ENCODE measurements around the gene DAZAP1.
"Not testable (repeated sequence)": the region's sequence is repeated elsewhere in the genome, so short reads cannot be mapped to it uniquely, and the experiment has no call there.

Gene DAZAP1

DNA sequence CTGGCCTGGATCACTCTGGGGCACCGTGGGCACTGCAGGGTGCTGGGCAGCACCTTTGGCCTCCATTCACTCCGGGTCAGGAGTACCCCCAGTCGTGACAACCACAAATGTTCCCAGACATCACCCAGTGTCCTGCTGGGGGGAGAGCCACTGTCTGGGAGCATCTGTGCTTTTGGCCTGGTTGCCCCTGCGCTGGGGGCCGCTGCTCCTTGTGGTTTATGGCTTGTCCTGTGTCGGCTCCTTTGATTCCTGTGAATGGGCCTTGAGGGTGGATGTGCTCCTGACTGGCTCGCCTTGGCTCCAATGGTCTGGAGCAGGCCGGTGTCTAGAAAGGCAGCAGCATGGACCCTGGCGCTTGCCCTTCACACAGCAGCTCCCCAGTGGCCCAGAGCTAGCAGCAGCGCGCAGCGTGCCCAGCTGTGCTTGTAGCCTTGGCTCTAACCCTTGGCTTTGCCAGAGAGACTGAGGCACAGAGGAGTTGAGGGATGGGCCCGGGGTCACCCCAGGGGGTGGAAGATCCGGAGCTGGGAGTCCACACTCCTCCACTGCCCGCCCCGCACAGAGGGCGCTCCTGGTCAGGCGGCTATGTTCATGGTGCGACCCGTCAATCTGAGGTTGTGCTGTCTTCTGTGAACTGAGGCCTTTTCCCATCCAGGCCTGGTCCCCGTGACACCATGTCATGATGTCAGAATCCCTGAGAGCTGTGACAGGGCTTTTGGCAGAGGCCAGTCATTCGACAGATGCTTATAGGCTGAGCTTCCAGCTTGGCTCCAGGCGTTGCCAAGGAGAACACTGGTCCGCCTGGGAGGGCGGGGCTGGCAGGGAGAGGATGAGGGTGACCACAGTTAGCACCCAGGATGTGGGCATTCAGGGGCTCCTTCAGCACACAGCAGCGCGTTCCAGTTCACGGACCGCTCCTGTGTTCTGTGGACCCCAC is 4.1 kb downstream of the DAZAP1 start:
- no peak for DNase-seq

DNA sequence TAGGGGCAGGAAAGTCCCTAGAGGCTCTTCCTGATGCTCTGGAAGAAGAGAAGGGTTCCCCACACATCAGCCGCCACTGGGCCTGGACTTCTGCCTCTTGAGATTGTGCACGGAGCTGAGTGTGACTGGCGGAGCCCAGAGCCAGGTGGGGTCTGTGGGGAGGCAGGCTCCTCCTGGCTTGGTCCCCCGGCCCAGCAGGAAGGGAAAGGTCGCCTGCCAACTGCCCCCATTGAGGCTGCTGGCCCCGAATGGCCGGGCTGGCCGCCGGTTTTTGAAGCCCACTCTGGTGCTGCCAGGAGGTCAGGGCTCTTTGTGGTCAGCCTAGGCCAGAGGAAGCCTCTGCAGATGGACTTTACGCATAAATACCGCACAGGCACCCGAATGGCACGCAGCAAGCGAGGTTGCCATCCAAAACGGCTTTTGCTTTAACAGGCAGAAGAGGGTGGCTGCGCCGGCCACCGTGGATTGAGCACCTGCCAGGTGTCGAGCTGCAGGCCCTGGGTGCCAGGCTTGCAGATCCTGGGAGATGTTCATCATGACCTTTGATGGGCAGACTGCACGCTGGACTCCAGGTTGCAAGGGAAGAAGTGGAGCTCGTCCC is 5.0 kb downstream of the DAZAP1 start:
- DNase-seq: no peak

DNA sequence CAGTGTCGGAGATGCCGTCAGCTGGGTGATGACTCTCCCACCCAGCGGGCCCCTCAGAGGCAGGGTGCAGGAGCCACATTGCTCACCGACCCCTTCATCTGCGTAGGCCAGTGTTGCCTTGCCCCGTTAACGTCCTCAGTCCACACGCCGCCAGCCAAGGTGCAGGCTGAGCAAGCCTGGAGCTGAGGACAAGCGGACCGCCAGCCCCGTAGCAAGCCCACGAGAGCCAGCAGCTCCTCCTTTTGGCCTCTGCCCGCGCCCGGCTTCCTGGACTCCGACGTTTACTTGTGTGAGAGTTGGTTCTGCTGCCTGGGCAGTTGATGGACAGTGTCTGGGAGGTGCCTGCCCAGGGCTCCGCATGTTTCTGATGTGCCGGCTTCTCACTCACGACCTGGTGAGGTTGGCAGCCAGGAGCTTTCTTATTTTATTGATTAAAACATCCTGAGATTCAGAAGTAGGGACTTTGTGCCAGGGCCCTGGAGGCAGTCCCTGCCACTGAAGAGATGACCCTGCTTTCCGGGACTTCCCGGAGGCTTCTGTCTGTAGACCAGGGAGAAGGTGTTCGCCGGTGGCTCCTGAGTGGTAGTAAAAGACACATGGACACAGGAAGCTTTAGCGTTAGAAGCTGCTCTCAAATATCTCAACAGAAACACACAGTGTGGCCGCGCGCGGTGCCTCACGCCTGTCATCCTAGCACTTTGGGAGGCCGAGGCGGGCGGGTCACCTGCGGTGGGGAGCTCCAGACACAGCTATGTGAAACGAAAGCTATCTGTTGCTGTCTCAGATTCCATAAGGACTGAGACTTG is 5.8 kb downstream of the DAZAP1 start:
- no peak for DNase-seq

DNA sequence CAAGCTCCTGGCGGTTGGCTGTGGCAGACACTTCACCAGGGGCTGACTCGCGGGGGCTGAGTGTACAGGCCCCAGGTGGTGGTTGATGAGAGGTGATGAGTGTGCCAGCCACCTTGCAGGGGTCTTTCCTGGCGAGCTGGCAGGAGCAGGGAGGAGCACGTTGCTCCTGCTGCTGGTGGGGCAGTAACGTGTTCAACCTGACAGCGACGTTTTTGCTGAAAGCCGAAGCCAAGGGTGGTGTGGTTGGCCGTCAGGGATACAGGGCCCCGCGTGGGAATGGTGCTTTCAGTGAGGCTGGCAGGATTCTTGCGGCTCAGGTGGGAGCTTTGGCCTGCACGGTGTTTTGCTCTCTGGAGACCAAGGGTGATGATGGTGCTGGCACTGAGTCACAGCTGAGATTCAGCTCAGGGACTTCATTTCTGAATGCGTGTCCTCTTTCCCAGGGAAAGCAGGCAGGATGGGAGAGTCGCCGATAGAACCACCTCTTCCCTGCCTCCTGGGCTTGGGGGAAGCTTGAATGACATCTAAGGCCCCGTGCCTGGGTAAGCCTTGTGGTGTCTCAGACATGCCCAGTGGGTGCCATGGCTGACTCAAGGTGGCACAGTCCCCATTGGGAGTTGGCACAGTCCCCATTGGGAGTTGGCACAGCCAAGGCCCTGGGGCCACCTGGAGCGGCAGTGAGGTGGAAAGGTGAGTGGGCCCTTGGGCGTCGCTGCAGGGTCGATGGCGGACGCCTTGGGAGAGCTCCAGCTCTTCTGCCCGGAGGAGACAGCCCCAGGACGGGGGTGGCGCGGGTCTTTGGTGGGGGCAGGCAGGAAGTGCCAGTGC is 8.8 kb downstream of the DAZAP1 start:
- no peak for DNase-seq

DNA sequence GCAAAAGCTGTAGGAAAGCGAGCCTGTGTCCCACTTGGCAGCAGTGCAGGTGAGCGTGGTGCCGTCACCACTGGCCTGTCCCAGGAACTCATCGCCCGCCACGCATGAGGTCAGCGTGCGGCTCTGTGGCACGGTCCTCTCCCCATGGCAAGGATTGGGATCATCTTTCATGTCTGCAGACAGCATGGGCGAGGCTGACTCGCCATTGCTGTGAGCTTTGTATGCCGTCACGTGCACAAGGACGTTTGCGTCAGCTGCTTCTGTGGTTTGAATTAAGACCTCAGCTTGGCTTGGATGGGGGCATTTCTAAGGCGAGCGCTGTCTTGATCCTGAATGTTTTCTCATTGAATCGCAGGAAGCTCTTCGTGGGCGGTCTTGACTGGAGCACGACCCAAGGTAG is 9.8 kb downstream of the DAZAP1 start:
- no peak for DNase-seq

DNA sequence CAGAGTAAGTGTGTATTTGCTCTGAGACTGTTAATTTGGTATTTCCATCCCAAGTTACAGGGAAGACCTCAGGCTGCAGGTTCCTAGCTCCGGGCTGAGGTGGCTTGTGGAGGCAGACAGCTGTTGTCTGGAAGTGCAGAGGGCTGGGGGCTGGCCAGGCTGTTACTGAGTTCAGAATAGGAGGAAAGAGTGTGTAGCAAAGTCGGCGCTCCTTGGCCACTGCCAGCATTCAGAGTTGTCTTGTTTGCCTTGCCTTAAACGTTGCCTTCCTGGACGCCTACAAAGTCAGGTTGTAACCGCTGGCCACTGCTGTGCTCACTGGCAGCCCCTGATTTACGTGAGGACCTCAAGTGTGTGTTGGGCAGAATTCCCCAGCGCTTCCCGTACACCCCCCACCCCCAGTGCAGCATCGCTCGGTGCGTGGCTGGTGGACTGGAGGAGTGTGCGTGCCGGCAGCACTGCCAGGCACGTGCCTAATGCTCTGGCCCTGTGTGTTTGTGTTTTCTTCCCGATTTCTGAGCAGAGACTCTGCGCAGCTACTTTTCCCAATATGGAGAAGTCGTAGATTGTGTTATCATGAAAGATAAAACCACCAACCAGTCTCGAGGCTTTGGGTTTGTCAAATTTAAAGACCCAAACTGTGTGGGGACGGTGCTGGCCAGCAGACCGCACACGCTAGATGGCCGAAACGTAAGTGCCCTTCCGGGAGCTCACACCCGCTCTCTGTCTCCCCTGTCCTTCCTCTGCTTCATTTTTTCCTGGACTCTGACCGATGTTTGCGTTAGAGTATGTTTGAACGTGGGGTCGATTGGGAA is 10.5 kb downstream of the DAZAP1 start:
- no peak for DNase-seq

DNA sequence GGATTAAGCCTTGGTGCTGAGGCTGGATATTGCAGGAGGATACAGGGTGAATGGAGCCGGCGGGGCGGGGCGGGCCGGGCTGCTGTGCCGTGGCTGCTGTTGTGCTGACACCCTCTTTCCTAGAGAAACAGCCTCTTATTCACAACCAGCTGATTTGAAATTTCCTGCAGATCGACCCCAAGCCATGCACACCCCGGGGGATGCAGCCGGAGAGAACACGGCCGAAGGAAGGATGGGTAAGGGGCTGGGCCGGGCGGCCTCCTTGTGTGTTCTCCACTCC is 11.1 kb downstream of the DAZAP1 start:
- DNase-seq: no peak

DNA sequence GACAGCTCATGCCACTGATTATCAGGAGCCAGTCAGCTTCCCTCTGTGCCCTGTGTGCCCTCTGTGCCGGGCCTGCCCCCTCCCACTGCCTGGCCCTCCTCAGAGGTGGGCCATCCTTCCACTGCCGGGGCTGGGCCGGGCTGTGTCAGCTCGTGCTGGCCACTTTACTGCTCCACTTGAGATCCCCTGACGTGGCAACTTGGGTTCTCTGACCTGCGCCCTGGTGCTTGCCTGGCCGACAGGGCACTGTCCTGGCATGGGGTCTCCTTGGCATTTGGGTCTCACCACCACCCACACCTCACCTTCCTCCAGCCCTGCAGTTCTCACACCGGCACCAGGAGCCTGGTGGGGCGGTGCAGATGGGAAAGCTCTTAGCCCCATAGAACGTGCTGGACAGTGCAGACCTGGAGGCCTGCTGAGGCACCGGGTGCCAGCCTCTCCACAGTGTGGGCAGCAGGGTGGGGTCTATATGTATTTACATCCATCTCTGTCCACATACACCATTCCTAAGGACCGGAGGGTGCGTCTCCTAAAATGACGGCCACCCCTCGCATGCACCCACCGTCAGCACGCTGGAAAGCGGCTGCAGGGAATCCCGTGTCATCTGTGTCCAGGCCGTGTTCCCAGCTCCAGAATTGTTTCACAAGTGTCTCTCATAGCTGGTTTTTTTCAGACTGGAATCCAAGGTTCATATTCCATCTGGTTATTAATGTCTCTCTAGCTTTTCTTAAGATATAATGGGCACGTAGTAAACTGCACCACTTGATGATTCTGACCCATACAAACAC is 11.8 kb downstream of the DAZAP1 start:
- no peak for DNase-seq

DNA sequence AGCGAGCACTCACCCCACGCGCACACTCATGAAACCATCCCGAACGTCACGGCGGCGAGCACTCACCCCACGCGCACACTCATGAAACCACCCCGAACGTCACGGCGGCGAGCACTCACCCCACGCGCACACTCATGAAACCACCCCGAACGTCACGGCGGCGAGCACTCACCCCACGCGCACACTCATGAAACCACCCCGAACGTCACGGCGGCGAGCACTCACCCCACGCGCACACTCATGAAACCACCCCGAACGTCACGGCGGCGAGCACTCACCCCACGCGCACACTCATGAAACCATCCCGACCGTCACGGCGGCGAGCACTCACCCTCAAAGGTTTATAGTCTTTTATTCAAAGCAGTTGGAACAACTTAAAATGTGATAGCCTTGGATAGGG is 12.7 kb downstream of the DAZAP1 start:
- DNase-seq: not testable (repeated sequence)

DNA sequence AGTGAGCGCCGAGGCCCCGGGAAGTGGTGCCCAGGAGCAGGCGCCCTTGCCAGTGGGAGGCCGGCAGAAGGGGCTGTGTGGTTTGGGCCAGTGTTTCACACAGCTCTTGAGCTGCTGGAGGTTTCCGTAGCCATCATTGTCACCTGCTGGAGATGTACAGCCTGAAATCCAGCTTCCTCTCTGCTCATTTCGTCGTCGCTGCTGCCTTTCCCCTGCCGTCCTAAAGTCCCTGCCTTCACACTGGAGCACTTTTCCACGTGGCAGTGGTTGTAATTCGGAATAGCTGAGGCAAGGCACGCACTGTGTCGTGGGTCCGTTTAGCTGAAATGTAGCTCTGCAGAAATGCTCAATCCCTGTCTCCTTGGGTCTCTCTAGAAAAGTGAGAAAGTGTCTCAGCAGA is 13.2 kb downstream of the DAZAP1 start:
- no peak for DNase-seq

DNA sequence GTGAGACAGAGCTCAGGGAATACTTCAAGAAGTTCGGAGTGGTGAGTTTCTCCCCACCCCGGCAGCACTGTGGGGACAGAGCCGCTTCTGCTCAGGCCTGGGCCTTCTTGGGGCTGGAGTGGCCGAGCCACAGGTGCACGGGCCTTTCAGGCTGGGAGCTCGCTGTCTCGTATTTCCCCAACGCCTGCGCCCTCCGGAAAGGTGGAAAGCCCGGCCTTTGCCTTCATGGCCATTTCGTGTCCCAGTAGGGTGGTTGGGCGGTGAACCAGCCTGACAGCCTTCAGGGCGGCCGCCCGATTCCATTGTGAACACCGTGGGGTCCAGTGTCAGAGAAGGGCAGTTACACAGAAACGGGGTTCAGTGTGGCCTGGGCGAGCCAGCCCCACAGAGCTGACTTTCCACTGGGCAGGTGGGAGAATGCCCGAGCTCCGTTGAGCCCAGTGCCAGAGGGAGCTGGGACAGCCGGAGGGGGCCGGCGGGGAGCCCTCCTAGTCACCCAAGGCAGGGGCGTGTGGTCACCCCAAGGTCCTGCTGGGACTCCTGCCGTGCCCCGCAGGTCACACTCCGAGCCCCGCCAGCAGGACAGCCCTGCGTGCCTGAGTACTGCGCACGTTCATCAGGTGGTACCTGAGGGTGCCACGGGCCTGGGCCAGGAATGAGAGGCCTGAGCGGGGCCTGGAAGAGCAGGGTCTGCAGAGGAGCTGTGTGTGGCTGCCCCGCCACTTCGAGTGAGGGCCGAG is 14.0 kb downstream of the DAZAP1 start:
- no peak for DNase-seq

DNA sequence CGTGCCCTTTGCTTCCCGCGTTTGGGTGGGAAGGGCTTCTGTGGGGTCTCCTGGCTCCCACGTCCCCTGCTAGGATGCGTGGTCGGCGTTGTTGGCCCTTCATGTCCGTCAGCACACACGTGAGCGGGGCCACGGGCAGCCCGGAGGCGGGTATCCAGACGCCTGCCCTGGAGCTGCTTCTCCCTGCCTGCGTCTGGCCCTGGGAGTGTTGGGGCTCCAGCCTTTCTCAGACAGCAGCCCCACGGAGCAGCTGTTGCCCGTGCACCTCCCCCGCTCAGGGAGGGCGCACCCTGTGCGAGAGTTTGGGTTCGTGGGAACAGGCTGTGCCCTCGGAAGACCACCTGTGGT is 14.5 kb downstream of the DAZAP1 start:
- no peak for DNase-seq

DNA sequence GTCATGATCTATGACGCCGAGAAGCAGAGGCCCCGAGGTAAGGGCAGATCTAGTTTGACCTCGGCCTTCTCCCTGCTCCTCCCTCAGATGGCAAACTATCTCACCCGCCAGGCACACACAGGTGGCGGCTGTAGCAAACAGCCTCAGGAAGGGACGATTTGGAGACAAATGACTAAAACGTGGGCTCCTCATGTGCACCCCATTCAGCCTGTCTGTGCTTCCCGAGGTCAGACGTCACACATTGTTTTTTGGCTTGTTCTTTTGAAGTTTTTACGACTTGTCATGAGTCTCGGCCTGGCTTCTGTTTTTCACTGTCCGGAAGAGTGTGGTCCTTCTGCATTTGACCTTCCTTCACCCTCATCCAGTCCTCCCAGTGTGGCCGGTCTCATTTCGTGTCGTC is 15.0 kb downstream of the DAZAP1 start:
- no peak for DNase-seq

DNA sequence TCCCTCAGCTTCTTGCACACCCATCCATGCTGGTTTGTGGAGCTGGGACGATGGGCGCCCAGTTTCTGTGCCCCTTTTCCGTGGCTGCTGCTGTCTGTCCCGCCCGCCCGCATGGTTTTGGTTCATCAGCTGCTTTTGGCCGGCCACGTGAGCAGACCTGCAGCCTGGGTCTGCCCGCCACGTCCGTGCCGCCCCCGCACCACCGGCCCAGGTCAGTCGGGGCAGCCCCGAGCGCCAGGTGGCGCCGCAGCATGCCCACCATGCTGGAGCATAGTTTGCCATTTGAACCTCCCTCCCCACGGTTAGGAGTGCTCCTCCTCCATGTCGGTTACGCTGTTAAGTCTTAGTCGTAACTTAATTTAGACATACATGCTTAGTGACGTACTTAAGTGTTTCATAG is 15.6 kb downstream of the DAZAP1 start:
- DNase-seq: no peak

DNA sequence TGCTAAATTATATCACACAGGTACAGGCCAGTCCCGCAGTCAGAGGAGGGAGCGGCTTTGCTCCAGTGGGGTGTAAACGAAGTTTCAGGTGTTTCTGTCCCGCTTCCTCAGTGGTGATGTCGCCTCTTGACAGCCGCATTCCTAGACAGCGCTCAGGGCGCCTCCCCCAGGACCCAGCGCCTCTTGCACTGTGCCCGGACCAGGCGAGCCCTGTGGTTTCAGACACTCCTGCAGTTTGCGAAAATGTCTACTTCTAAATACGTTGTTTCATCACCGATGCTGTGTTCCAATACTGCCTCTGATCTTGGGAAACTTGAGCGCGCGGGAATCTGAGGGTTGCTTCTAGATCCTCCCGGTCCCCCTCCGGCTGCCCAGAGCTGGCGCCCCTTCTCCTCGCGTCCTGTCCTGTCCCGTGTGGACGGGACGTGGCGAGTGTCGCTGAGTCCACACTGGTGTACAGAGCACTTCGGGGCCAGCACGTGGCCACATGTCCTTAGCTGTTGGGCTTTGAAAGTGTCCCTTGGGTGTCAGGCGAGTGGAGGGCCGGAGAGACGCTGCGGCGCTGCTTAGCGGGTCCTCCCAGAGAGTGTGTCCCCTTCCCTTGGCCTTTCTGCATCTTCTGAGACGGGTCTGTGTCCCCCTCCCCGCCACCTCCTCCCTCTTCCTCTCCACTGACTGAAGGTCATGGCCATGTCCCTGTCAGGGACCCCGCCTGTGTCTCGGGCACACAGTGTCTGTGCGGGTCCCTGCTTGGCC is 16.2 kb downstream of the DAZAP1 start:
- DNase-seq: no peak

DNA sequence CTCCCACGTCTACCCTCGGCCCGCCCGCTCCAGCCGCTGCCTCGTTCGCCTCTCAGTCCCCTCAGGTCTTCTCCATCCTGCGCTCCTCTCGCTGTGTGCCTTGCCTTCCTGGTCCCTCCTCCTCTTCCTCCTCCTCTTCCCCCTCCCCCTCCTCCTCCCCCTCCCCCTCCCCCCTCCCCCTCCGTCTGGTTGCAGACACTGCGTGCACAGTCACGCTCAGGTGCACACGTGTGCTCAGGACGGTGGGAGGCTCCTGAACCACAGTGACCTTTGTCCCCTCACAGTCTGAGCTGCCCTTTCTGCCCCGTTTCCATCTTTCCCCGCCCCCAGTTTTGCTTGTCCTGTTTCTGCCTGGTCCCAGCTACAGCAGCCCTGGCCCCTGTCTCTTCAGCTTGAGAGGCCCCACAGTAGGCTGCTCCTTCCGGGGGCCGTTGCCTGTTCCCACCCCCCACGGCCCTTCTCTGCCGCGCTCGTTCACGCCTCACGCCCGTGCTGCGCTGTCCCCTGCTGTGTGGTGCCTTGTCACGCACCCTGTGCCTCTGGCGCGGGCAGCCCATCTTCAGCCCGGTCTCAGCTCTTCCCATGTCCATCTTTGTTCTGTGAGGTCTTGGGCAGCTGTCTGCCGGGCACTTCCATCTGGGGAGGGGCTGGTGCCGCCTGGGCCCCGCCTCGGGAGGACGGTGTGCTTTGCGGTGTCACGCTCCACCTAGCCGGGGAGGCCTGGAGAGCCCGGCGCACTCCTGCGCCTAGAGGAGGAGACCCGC is 17.0 kb downstream of the DAZAP1 start:
- DNase-seq: no peak

DNA sequence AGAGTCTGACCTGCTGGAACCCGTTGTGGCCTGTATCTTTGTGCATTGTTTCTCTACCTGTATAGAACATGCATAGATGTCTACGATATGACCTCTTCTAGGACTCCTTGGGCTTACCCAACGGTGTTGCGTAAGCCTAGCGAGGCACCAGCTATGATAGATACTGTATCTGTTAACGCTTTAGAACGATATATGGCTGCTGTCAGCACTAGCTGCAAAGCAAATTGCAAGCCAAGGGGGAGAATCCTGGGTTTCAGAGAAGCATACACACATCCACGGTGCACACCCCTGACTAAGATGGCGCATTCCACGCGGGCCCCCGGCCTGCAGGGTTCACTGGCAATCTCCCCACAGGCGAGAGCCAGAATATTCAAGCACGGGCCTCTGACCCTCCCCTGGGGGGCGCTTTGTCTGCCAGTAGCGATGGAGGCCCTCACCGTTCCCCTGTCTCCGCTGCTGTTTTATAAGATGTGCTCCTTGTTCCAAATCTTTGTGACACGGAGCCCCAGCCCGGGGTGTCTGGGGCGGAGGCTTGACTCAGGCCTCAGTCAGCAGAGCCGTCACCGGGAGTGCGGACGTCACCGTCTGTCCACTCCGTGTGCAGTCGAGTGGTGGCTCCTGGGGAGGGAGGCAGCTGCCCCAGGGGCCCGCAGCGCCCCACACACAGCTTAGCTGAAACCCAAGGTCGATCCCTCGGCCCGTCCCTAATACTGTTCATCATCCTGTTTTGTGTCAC is 17.9 kb downstream of the DAZAP1 start:
- no peak for DNase-seq

DNA sequence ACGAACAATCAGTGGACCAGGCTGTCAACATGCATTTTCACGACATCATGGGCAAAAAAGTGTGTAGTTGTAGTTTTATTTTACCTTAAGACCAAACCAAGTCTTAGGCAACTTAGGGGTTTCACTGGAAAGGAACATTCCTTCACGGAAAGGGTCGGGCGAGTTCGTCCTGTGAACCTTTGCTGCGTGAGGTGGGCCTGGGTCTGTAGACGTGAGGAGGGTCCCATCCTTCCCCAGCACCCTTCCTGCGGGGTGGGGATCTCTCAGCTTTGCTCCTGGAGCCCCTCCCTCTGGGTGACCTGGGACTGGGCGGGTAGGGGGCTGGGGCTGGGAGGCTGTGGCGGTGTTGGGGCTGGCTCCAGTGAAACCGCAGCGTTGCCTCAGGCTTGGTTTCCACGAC is 18.5 kb downstream of the DAZAP1 start:
- no peak for DNase-seq

Measured in activated effector memory CD4-positive, alpha-beta T cell treated with anti-CD3 and anti-CD28 coated beads, Interleukin-2, amount 50 U/mL, for 16 hours (primary cell).